Measurements from ENCODE around the gene PTPRN2. TPM values are rescaled to one million over a fixed set of nuclear protein-coding genes. Genes with fewer than 3 reads are reported as not detected.

The PTPRN2 gene
- total and polyA plus RNA-seq, 2 of the 8 experiments (the other 6 are each of a cell fraction or from before 2014, with no cell fraction given) = 2.6 to 4.5 TPM

- DNase-seq (ENCODE audit: low read depth in 1 of 2, low spot score in 2 of 2) (no peak), FAIRE-seq (no peak)
- Histone ChIP-seq H2BK5ac (ENCODE audit: low read depth, low read length) (0 out of 2 replicates have a peak overlapping the region, but pooled peaks have one; percentile 32), H2BK20ac (ENCODE audit: low read length) (no peak overlapping the region), H3K4ac (replicated peaks; ENCODE audit: insufficient read length, low read depth, low read length) (no peak overlapping the region), H3K79me2 (ENCODE audit: control insufficient read depth in 1 of 2, insufficient read depth in 2 of 2, low read length in 2 of 2) (no peaks in the 10 kb centered on the region), H3K4me2 (ENCODE audit: insufficient read depth in 1 of 2, low read depth in 2 of 2, low read length in 2 of 2) (no peak overlapping the region), H3K18ac (ENCODE audit: extremely low read depth, low read length) (no peak overlapping the region), H2BK15ac (ENCODE audit: low read length) (no peak overlapping the region), H3K9me3 (ENCODE audit: insufficient read depth in 2 of 2, low read depth in 1 of 2, low read length in 1 of 2) (peaks cover 0 to 4% of the 10 kb centered on the region in 2 experiments; a peak in 1 of 4 replicates), H3K27ac (ENCODE audit: low read depth, low read length) (no peak overlapping the region), H3K23me2 (ENCODE audit: low read depth, low read length) (no peaks in the 10 kb centered on the region), H3K4me3 (ENCODE audit: extremely low read depth in 1 of 4, insufficient read depth in 2 of 4, low read depth in 3 of 4, low read length in 4 of 4) (no peak overlapping the region), H4K91ac (replicated peaks; ENCODE audit: insufficient read length, low read length) (no peak overlapping the region), H3K9ac (replicated peaks in 1 of 4; ENCODE audit: extremely low read depth in 1 of 4, low read depth in 3 of 4, low read length in 3 of 4) (no peak overlapping the region), H3K56ac (replicated peaks; ENCODE audit: insufficient read length, low read depth, low read length) (no peak overlapping the region), H4K8ac (ENCODE audit: extremely low read depth, insufficient read depth, low read length) (no peak overlapping the region), H3K27me3 (replicated peaks in 1 of 4; ENCODE audit: control insufficient read depth in 3 of 4, extremely low read depth in 1 of 4, insufficient read depth in 3 of 4, low read length in 3 of 4) (no peaks in the 10 kb centered on the region), H3K79me1 (ENCODE audit: low read depth, low read length) (no peaks in the 10 kb centered on the region), H4K5ac (ENCODE audit: insufficient read length, low read depth, low read length) (no peak overlapping the region), H3K14ac (ENCODE audit: insufficient read length) (no peak overlapping the region), H2AK5ac (ENCODE audit: low read depth, low read length) (no peak overlapping the region), H3K23ac (ENCODE audit: insufficient read length) (no peak overlapping the region), H2BK120ac (replicated peaks; ENCODE audit: low read depth, low read length) (no peak overlapping the region), H4K20me1 (replicated peaks in 1 of 2; ENCODE audit: control insufficient read depth in 1 of 2, insufficient read depth in 2 of 2, low read length in 2 of 2) (peaks cover 0 to 2% of the 10 kb centered on the region in 2 experiments), H2BK12ac (ENCODE audit: low read depth, low read length) (no peak overlapping the region), H2AFZ (ENCODE audit: low read length) (no peak overlapping the region), H3K4me1 (replicated peaks in 1 of 4; ENCODE audit: control insufficient read depth in 3 of 4, insufficient read depth in 4 of 4, low read length in 3 of 4) (no peaks in the 10 kb centered on the region), H3K36me3 (ENCODE audit: control insufficient read depth in 2 of 4, insufficient read depth in 4 of 4, low read length in 3 of 4) (no peaks in the 10 kb centered on the region)
- CTCF ChIA-PET (ENCODE audit: partially characterized antibody) = interaction anchor here (1.1 to 1.3 kb wide), 2 partner anchors 12 to 25 kb away, joined by 3 read pairs; no protein-coding TSS in a partner anchor
- POLR2A ChIA-PET (ENCODE audit: partially characterized antibody) = interaction anchor here (1.3 kb wide), 1 partner anchor 13 kb away, joined by 4 read pairs; no protein-coding TSS in a partner anchor
- WGBS, 2 experiments (ENCODE audit: extremely low coverage in 1 of 2, insufficient coverage in 1 of 2, insufficient read length in 1 of 2, insufficient replicate concordance in 2 of 2, low coverage in 1 of 2, low lambda C conversion rate in 2 of 2, missing lambda C conversion rate in 1 of 2) = 89% methylated on average over 24 of the region's 24 CpGs; no CpG with 5 or more reads in 1 of the 2 experiments
- TF ChIP-seq E2F6 (IDR thresholded peaks at IDR 0.05) (no peak), ATF2 (IDR thresholded peaks at IDR 0.05; ENCODE audit: low read length) (no peak), JUND (IDR thresholded peaks at IDR 0.05; ENCODE audit: low read length) (no peak), ASH2L (IDR thresholded peaks at IDR 0.05; ENCODE audit: low read length) (no peak), TCF12 (IDR thresholded peaks at IDR 0.05; ENCODE audit: low read depth, low read length) (no peak), CEBPB (IDR thresholded peaks at IDR 0.05; ENCODE audit: low read depth, low read length) (no peak), YY1 (IDR thresholded peaks at IDR 0.05; ENCODE audit: low read depth, low read length) (no peak), SAP30 (IDR thresholded peaks at IDR 0.05; ENCODE audit: insufficient read depth, insufficient replicate concordance, low read length) (no peak), KDM1A (IDR thresholded peaks at IDR 0.05; ENCODE audit: borderline replicate concordance, low read length) (no peak), TBP (IDR thresholded peaks at IDR 0.05; ENCODE audit: low read depth, low read length) (no peak)
Measured at GRCh38 chr7:158530800-158531609, 56.6 kb downstream of the PTPRN2 start.

All from H1 (cell line).